H9 (cell line): ENCODE data around the gene ABHD5. TPM values are rescaled to one million over a fixed set of nuclear protein-coding genes. Genes with fewer than 3 reads are reported as not detected.

Experiments
- DNase-seq: peaks from one replicate; pipeline ENCODE4 v3.0.0-alpha.2; 2017
- H2AFZ ChIP-seq: one replicate; pipeline ENCODE4 v1.6.1; 2013; ENCODE audit warnings: mild to moderate bottlenecking, low read length, control low read depth, moderate library complexity
- H2AK5ac ChIP-seq: 2 replicates; pipeline ENCODE4 v1.6.1; 2013; ENCODE audit warnings: low read length, control low read depth, mixed read lengths; ENCODE audit not compliant: insufficient read length
- H2BK120ac ChIP-seq: one replicate; pipeline ENCODE4 v1.6.1; 2013; ENCODE audit warnings: low read depth, mild to moderate bottlenecking, low read length, control low read depth, inconsistent platforms; ENCODE audit not compliant: poor library complexity, severe bottlenecking
- H2BK12ac ChIP-seq: 2 replicates; pipeline ENCODE4 v1.6.1; 2013; ENCODE audit warnings: low read length, control low read depth, mixed read lengths, low read depth; ENCODE audit not compliant: insufficient read length
- H2BK15ac ChIP-seq: 2 replicates; pipeline ENCODE4 v1.6.1; 2013; ENCODE audit warnings: low read depth, low read length, control low read depth
- H2BK20ac ChIP-seq: one replicate; pipeline ENCODE4 v1.6.1; 2013; ENCODE audit warnings: low read depth, mild to moderate bottlenecking, low read length, control low read depth, inconsistent platforms; ENCODE audit not compliant: poor library complexity, severe bottlenecking
- H2BK5ac ChIP-seq: 2 replicates; pipeline ENCODE4 v1.6.1; 2013; ENCODE audit warnings: low read length, control low read depth, mixed read lengths; ENCODE audit not compliant: insufficient read length
- H3K14ac ChIP-seq: 2 replicates; pipeline ENCODE4 v1.6.1; 2013; ENCODE audit warnings: low read length, control low read depth; ENCODE audit not compliant: insufficient read depth
- H3K18ac ChIP-seq: 2 replicates; pipeline ENCODE4 v1.6.1; 2013; ENCODE audit warnings: low read depth, mild to moderate bottlenecking, mixed read lengths, low read length, control low read depth; ENCODE audit not compliant: insufficient read length
- H3K23ac ChIP-seq: 2 replicates; pipeline ENCODE4 v1.6.1; 2013; ENCODE audit warnings: low read length, control low read depth, mixed read lengths, low read depth; ENCODE audit not compliant: insufficient read length
- H3K23me2 ChIP-seq: 2 replicates; pipeline ENCODE4 v1.6.1; 2013; ENCODE audit warnings: low read depth, mild to moderate bottlenecking, mixed read lengths, low read length, control low read depth; ENCODE audit not compliant: insufficient read length, poor library complexity, severe bottlenecking
- H3K27ac ChIP-seq: 2 replicates; pipeline ENCODE4 v1.5.1; 2013; ENCODE audit warnings: low read length, control low read depth, mixed read lengths, low read depth; ENCODE audit not compliant: insufficient read length
- H3K27me3 ChIP-seq: 2 replicates; pipeline ENCODE4 v1.6.1; 2013; ENCODE audit warnings: low read length, control low read depth, inconsistent platforms; ENCODE audit not compliant: insufficient read depth
- H3K4ac ChIP-seq: 2 replicates; pipeline ENCODE4 v1.6.1; 2013; ENCODE audit warnings: low read depth, mild to moderate bottlenecking, control low read depth, inconsistent platforms, low read length, moderate library complexity
- H3K4me1 ChIP-seq: 2 replicates; pipeline ENCODE4 v1.6.1; 2013; ENCODE audit warnings: low read length, control low read depth, inconsistent platforms; ENCODE audit not compliant: insufficient read depth
- H3K4me2 ChIP-seq: 2 replicates; pipeline ENCODE4 v1.6.1; 2013; ENCODE audit warnings: low read length, control low read depth, mixed read lengths; ENCODE audit not compliant: insufficient read length, insufficient read depth
- H3K56ac ChIP-seq: 2 replicates; pipeline ENCODE4 v1.6.1; 2013; ENCODE audit warnings: low read depth, mild to moderate bottlenecking, mixed read lengths, low read length, control low read depth; ENCODE audit not compliant: insufficient read length
- H3K79me1 ChIP-seq: 2 replicates; pipeline ENCODE4 v1.6.1; 2013; ENCODE audit warnings: low read depth, mild to moderate bottlenecking, moderate library complexity, low read length, control low read depth, inconsistent platforms; ENCODE audit not compliant: insufficient read depth, poor library complexity, severe bottlenecking
- H3K79me2 ChIP-seq: 2 replicates; pipeline ENCODE4 v1.6.1; 2013; ENCODE audit warnings: low read length, control low read depth, inconsistent platforms; ENCODE audit not compliant: insufficient read depth
- H3K9ac ChIP-seq: 2 replicates; pipeline ENCODE4 v1.6.1; 2013; ENCODE audit warnings: low read length, control low read depth, mixed read lengths; ENCODE audit not compliant: insufficient read length; ENCODE audit errors: extremely low read depth
- H3K9me3 ChIP-seq: one replicate; pipeline ENCODE4 v1.6.1; 2013; ENCODE audit warnings: low read depth, low read length, inconsistent platforms; ENCODE audit not compliant: control insufficient read depth
- H3T11ph ChIP-seq: one replicate; pipeline ENCODE4 v1.6.1; 2013; ENCODE audit warnings: mild to moderate bottlenecking, low read length, control low read depth, inconsistent platforms
- H4K20me1 ChIP-seq: one replicate; pipeline ENCODE4 v1.6.1; 2013; ENCODE audit not compliant: control insufficient read depth, insufficient read length, insufficient read depth
- H4K5ac ChIP-seq: 2 replicates; pipeline ENCODE4 v1.6.1; 2013; ENCODE audit warnings: low read depth, mild to moderate bottlenecking, mixed read lengths, low read length, control low read depth; ENCODE audit not compliant: insufficient read length
- H4K8ac ChIP-seq: replicated peaks from 2 replicates; pipeline ENCODE4 v1.6.1; 2013; ENCODE audit warnings: low read length, control low read depth, mixed read lengths, low read depth; ENCODE audit not compliant: insufficient read length
- H4K91ac ChIP-seq: 2 replicates; pipeline ENCODE4 v1.6.1; 2013; ENCODE audit warnings: low read depth, mild to moderate bottlenecking, moderate library complexity, mixed read lengths, low read length, control low read depth; ENCODE audit not compliant: insufficient read length
- H3K27ac Mint-ChIP-seq, 3 experiments: 2 replicates in 2 of 3; 3 replicates in 1 of 3; pipeline ENCODE4 v1.8.0; 2020 to 2021; ENCODE audit warnings: mixed read lengths in 3 of 3, mild to moderate bottlenecking in 1 of 3, moderate library complexity in 1 of 3
- H3K27me3 Mint-ChIP-seq: 2 replicates; pipeline ENCODE4 v1.8.0; 2021; ENCODE audit warnings: low read depth, mild to moderate bottlenecking, moderate library complexity, mixed read lengths
- H3K36me3 Mint-ChIP-seq, 3 experiments: 2 replicates in 2 of 3; 3 replicates in 1 of 3; pipeline ENCODE4 v1.8.0; 2020 to 2021; ENCODE audit warnings: low read depth in 3 of 3, mixed read lengths in 3 of 3; ENCODE audit not compliant: insufficient read depth in 1 of 3
- H3K4me1 Mint-ChIP-seq, 2 experiments: 2 replicates each; pipeline ENCODE4 v1.8.0; 2020; ENCODE audit warnings: mixed read lengths in 2 of 2
- H3K4me3 Mint-ChIP-seq, 2 experiments: 2 replicates in 1 of 2; 3 replicates in 1 of 2; pipeline ENCODE4 v1.8.0; 2020 to 2021; ENCODE audit warnings: mild to moderate bottlenecking in 2 of 2, mixed read lengths in 2 of 2, moderate library complexity in 1 of 2
- H3K9me3 Mint-ChIP-seq, 2 experiments: 2 replicates in 1 of 2; 3 replicates in 1 of 2; pipeline ENCODE4 v1.8.0; 2020; ENCODE audit warnings: mild to moderate bottlenecking in 2 of 2, mixed read lengths in 2 of 2, moderate library complexity in 1 of 2
- WGBS: extraction: QIAGEN DNeasy Blood & Tissue Kit; methylation state at CpG from one replicate; pipeline ENCODE4 v1.1.7; 2013; ENCODE audit warnings: missing lambda C conversion rate, low lambda C conversion rate, mixed read lengths; ENCODE audit not compliant: insufficient read length; ENCODE audit errors: extremely low coverage; 5-methylcytosine and 5-hydroxymethylcytosine counted together
- total RNA-seq: library from RNA; stranded (reverse); gene quantifications from 2 replicates; pipeline ENCODE4 v1.2.1, GENCODE V29; 2021
- TF ChIP-seq, protein P1 (sequence below): fragments of 200-600 bp; sonication (generic); conservative IDR thresholded peaks from 3 replicates; pipeline ENCODE4 v1.8.0; 2021; ENCODE audit warnings: antibody characterized with exemption, mild to moderate bottlenecking

ABHD5 gene
- total RNA-seq, 1 experiment from 2014 or later = 13.1 TPM

DNA sequence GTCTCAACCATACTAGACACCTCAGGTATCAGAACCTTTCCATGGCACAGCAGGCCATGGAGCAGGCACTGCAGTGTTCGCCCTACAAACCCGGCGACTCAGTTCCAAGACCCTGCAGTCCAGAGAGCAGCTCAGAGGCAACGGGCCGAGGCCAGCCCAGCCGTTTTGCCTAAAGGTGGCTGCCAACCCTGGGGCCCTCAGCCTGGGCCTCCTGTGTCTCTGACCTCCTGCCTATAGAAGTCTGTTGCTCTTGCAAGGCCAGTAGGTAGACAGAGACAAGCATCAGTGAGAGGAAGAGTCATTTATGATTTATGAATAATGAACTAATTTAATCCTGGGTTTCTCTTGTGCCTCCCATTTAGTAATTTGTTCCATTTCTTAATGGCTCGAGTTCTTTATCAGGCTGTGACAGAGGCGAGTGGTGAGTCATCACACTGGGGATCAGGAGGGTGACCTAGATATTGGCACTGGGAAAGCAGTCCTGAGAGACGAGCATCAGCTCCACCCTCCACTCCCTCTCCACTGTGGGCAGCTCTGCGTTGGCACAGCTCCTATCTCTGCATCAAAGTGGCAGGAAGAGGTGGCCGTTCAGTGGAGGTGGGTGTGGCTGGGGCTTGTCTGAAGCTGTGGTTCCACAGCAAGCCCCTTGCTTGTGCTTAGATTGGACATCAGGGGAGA lies 79.8 kb downstream of the ABHD5 start:
- H4K8ac ChIP-seq = no peak overlapping the region
- H4K91ac ChIP-seq = no peak overlapping the region
- no peaks in the 10 kb centered on the region for H4K20me1 ChIP-seq
- H3K9me3 Mint-ChIP-seq = no peaks in the 10 kb centered on the region
- no peaks in the 10 kb centered on the region for H3K79me1 ChIP-seq
- H3K56ac ChIP-seq = no peak overlapping the region
- H3T11ph ChIP-seq = no peak overlapping the region
- H2BK12ac ChIP-seq = no peak overlapping the region
- no peak overlapping the region for H2BK120ac ChIP-seq
- no peak for DNase-seq
- H2AFZ ChIP-seq = no peak overlapping the region
- no peak overlapping the region for H2BK5ac ChIP-seq
- H3K27me3 ChIP-seq = no peaks in the 10 kb centered on the region
- no peaks in the 10 kb centered on the region for H3K9me3 ChIP-seq
- H2BK15ac ChIP-seq = no peak overlapping the region
- H3K23ac ChIP-seq = no peak overlapping the region
- no peak overlapping the region for H3K14ac ChIP-seq
- H3K27ac ChIP-seq = no peak overlapping the region
- H3K36me3 Mint-ChIP-seq = no peaks in the 10 kb centered on the region
- H3K4me1 Mint-ChIP-seq = peaks cover 14 to 20% of the 10 kb centered on the region in 2 experiments
- TF ChIP-seq, protein P1, sequence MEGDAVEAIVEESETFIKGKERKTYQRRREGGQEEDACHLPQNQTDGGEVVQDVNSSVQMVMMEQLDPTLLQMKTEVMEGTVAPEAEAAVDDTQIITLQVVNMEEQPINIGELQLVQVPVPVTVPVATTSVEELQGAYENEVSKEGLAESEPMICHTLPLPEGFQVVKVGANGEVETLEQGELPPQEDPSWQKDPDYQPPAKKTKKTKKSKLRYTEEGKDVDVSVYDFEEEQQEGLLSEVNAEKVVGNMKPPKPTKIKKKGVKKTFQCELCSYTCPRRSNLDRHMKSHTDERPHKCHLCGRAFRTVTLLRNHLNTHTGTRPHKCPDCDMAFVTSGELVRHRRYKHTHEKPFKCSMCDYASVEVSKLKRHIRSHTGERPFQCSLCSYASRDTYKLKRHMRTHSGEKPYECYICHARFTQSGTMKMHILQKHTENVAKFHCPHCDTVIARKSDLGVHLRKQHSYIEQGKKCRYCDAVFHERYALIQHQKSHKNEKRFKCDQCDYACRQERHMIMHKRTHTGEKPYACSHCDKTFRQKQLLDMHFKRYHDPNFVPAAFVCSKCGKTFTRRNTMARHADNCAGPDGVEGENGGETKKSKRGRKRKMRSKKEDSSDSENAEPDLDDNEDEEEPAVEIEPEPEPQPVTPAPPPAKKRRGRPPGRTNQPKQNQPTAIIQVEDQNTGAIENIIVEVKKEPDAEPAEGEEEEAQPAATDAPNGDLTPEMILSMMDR = no peak
- no peaks in the 10 kb centered on the region for H3K79me2 ChIP-seq
- H2AK5ac ChIP-seq = no peak overlapping the region
- H3K9ac ChIP-seq = no peak overlapping the region
- H3K4me2 ChIP-seq = no peak overlapping the region
- H4K5ac ChIP-seq = no peak overlapping the region
- H3K18ac ChIP-seq = no peak overlapping the region
- no peak overlapping the region for H3K27ac Mint-ChIP-seq
- no CpG with 5 or more reads among the region's 11 CpGs for WGBS
- H3K4me3 Mint-ChIP-seq = no peak overlapping the region
- H3K23me2 ChIP-seq = no peaks in the 10 kb centered on the region
- no peak overlapping the region for H3K4ac ChIP-seq
- H3K27me3 Mint-ChIP-seq = peaks cover 23% of the 10 kb centered on the region
- H3K4me1 ChIP-seq = no peaks in the 10 kb centered on the region
- H2BK20ac ChIP-seq = no peak overlapping the region
